GM19099 (cell line): ENCODE data around the gene FNIP2.

ENCODE experiments used
- POLR2A ChIP-seq: IDR thresholded peaks from 3 replicates; pipeline ENCODE4 v1.6.1; 2011; ENCODE audit warnings: low read depth; ENCODE audit not compliant: insufficient read length; ENCODE audit errors: extremely low read depth

FNIP2 gene

DNA sequence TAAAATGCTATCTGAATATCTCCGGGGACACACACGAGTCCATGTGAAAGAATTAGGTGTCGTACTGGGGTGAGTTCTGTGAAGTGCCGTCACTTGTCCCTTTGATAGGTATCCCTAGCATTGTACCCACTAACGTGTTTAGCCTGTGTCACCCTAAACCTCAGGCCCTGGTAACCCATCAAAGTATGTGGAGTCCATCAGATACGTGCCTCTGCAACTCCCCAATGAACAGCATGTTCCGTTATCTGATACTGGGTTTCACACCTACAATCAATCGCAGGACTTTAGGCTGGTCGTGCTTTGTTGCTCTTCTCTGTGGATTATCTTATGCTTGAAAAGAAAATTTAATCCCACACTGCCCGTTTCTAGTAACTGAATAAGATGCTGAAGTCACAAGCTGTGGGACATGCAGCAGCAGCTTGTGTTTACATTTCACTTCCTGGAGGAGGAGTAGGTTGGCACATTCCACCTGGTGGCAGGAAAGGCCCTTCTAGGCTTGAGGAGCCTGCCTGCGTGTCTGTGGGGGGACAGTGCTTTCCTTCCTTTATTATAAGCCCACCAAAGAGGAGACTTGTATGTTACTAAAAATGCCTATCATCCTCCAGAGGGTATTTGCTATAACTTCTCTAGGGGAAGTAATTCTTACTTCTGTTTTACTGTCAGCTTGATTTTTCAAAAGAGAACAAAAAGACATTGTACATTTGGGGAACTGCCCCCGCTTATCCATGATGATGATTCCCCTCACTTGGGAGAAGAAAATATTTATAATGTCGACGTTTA lies 127.2 kb downstream of the FNIP2 start:
- TF ChIP-seq POLR2A = no peak

DNA sequence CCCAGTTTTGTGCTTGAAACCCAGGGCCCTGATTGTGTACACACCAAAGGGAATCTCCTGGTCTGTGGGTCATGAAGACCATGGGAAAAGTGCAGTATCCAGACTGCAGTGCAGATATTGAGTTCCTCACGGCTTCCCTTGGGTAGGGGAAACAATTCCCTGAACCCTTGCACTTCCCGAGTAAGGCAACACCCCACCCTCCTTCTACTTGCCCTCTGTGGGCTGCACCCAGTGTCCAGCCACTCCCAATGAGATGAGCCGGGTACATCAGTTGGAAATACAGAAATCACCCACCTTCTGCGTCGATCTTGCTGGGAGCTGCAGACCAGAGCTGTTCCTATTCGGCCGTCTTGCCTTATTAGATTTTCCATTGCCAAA lies 134.2 kb downstream of the FNIP2 start:
- TF ChIP-seq POLR2A = no peak

- no peak for TF ChIP-seq POLR2A
Measured at GRCh38 chr4:158903472-158904043, 134.7 kb downstream of the FNIP2 start.

DNA sequence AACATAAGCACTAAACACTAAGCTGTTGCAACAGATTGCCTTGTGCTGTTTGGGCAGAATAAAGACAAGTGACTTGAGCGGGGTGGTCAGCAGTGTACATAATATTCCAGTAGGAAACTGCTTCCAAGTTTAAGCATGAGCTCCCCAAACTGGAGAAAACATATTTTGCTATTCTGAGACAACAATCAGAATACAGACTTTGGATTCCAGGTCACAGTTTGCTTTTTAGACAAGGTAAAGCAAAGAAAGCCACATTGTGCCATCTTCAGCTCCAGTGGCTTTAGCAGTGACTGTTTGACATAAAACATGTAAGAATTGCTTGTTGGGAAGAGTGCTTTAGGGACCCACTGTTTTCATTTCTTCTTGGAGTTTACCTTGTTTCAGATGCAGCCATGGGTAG lies 136.0 kb downstream of the FNIP2 start:
- no peak for TF ChIP-seq POLR2A

GRCh38 chr4:158906073-158906472 lies 137.2 kb downstream of the FNIP2 start:
- TF ChIP-seq POLR2A = no peak

GRCh38 chr4:158912390-158912789 lies 143.6 kb downstream of the FNIP2 start:
- no peak for TF ChIP-seq POLR2A

GRCh38 chr4:158912806-158913205 lies 144.0 kb downstream of the FNIP2 start:
- TF ChIP-seq POLR2A = no peak

- TF ChIP-seq POLR2A = no peak
Measured at GRCh38 chr4:158913766-158914165, 144.9 kb downstream of the FNIP2 start.

GRCh38 chr4:158914218-158914617 lies 145.4 kb downstream of the FNIP2 start:
- TF ChIP-seq POLR2A = no peak

DNA sequence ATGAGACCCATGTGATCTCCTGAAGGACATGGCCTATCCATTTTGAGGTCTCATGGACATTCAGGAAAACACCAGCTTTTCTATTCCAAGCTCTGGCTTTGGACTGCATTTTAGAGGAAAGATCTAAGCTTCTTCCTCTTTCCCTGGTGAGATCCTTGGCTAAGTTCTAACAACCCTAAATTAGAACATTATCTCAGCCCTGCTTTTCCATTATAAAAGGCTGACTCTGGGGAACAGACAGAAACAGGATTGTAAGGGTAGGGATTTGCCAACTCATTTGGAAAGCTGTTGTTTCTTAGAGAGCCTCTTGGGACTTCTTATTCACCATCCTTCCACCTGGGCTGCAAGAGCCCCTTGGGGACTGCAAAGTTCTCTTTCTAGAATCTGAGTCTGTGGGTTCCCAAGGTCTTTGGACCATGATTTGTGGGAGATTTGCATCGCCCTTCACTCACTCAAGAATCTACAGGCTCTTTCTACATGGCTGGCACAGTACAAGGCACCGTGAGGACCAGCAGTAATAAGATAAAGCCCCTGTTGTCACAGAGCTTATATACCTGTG lies 146.9 kb downstream of the FNIP2 start:
- TF ChIP-seq POLR2A = no peak

DNA sequence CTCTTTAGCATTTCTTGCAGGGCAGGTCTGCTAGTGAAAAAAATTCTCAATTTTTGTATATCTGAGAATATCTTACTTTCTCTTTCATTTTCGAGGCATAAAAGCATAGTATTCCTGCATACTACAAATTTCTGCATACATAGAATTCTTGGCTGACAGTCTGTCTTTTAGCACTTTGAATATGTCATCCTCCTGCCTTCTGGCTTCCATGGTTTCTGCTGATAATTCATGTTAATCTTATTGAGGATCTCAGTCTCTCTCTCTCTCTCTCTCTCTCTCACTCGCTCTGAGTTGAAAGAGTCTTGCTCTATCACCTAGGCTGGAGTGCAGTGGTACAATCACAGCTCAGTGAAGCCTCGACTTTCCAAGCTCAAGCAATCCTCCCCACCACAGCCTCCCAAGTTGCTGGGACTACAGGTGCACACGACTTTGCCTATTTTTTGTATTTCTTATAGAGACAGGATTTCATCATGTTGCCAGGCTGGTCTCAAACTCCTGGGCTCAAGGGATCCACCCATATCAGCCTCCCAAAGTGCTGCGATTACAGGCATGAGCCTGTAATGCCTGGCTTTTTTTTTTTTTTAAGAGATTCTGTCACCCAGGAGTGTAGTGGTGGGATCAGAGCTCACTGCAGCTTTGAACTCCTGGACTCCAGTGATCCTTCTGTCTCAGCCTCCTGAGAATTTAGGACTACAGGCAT lies 161.3 kb downstream of the FNIP2 start:
- no peak for TF ChIP-seq POLR2A

GRCh38 chr4:158930639-158930972 lies 161.8 kb downstream of the FNIP2 start:
- TF ChIP-seq POLR2A = no peak

DNA sequence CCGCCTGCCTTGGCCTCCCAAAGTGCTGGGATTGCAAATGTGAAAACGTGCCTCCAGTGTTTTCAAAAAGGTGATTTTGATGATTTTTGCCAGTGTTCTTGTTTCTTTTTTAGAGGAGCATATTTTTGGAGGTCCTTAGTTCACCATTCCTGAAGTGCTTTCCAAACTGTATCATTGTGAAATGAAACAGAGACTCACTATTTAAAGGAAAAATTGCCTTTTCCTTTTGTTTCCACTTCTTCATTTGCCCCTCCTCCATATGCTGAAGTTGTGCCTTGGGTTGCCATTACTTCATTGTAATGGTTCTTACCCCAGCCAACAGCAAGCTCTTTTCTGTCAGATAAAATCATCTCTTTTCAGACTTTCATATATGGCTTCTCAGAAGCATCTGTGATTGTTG lies 164.4 kb downstream of the FNIP2 start:
- no peak for TF ChIP-seq POLR2A

- no peak for TF ChIP-seq POLR2A
Measured at GRCh38 chr4:158934996-158935669, 166.3 kb downstream of the FNIP2 start.

DNA sequence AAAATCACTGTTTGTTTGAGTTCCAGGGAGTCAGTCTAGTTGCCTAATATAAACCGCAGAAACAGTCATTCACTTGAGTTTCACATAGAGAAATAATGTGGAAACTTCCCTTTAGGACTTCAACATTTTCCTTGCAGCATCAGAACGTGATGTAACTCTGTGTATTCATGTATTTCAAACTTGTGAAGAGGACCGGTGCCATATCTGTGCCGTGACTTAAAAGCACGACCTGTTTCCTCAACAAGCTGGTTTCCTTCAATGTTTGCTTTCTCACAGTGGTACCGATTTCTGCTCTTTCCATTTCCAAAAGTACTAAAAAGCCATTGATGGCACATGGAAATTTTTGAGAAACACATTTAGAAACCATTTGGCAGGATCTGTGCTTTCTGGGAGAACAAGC lies 167.4 kb downstream of the FNIP2 start:
- no peak for TF ChIP-seq POLR2A

DNA sequence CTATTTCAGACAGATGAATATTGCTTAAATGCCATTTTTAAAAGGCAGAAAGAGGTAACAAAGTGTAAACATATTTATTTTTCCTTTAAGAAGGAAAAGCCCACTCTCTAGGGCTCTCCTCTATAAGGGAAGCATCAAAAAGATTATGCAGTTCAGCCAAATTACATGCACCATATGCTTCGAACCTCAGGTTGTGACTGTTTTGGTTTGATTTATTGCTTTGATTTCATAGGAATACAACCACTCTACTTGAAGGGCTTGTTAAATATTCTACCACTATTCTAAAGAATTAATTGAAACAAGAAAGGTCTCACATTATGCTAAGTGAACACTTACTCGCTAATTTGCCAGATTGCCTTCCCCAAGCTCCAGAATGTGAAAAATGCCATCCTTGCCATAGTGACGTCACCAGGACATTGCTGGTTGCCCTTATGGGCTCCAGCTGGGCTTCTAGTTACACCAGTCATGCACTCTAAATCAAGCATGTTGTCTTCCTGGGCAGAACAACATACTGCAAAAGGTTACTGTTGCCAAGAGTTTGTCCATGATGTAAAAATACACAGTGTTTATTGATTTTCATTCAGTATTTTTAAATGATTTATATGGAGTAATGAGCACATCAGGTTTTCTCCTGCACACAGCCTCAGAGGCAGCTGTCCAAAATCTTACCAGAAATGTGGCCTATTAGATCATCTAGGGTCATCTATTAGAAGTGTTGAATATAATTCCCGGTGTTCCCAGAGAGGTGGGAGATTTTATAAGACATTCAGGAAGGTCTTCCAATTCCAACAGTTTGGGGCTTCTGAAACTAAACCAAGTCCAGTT lies 169.6 kb downstream of the FNIP2 start:
- TF ChIP-seq POLR2A = no peak
